CD4-positive, alpha-beta T cell treated with Interleukin-21 for 1 hour (primary cell): Measurements from ENCODE around the gene QSER1.
"Not testable (repeated sequence)": the region's sequence is repeated elsewhere in the genome, so short reads cannot be mapped to it uniquely, and the experiment has no call there.

Source experiments
- DNase-seq: peaks from one replicate; pipeline ENCODE4 v3.0.0-alpha.2; 2020

Gene QSER1

DNA sequence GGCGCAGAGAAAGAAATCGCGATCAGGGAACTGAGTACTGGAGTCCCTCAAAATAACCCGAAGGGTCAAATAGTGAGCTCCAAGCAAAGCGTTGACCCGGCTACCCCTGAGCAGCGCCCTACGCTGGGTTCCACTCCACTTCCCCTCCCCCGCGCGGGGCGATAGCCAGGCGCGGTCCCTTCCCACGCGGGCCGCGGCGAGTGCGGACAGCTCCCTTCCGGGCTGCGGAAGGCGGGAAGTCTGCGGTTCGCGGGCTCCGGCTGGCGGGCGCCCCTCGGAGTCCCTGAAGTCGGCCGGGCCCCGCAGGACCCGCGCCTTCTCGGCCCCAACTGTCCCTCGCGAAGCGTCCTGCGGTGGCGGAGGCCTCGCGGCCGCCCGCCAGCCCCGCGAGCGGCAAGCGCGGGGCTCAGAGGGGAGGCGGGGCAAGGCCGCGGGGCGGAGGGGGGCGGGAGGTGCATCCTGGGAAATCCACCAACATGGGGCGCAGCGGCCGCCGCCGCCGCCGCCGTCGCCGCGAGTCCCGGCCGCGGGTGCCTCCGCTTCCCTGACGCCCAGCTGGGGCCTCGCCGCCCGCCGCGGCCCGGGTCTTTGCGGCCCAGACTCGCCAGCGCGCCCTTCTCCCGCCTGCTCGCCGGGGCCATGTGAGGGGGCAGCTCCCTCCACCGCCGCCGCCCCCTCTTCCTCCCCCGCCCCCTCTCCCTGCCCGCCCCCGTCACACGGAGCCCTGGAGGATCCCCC is at the start of gene QSER1:
Gene QSER1, plus strand, starts transcription at position 457 of the 738 bp plus-strand sequence. CDS start 315 bp downstream, outside the sequence.
- peak; percentile 64 for DNase-seq

DNA sequence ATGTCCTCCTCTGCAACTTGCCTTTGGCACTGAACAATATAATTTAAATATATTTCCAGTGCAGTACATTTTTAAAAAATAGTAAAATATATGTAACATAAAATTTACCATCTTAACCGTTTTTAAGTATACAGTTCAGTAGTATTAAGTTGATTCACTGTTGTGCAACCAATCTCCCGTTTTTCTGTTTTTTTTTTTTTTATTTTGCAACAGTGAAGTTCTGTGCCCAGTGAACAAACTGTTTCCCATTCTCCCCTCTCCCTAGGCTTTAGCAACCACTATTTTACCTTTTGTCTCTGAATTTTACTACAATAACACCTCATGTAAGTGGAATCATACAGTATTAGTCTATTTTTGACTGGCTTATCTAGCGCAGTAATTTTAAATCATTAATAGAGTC is 49.1 kb upstream of the QSER1 start:
- DNase-seq, result no peak

GRCh38 chr11:32847511-32847910 is 45.1 kb upstream of the QSER1 start:
- DNase-seq, result no peak

DNA sequence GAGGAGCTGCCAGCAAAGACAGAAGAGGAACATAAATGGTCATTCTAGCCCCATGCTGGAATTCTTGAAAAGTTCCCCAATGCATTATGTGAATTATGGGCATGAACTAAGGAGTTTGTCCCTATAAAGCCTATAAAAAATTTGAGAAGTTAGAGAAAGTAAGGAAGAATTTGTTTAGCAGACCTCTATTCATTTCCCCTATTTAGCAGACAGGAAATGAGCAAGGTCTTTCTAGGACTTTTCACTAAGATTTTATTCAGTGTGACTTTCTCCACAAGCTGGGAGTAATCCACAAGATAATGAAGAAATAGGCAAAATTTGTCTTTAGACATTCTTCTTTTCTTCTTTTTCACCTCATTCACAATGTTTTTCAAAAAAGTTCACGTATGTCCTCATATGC is 42.9 kb upstream of the QSER1 start:
- DNase-seq, result no peak

- no peak for DNase-seq
Observed at GRCh38 chr11:32851251-32851650, 41.4 kb upstream of the QSER1 start.

DNA sequence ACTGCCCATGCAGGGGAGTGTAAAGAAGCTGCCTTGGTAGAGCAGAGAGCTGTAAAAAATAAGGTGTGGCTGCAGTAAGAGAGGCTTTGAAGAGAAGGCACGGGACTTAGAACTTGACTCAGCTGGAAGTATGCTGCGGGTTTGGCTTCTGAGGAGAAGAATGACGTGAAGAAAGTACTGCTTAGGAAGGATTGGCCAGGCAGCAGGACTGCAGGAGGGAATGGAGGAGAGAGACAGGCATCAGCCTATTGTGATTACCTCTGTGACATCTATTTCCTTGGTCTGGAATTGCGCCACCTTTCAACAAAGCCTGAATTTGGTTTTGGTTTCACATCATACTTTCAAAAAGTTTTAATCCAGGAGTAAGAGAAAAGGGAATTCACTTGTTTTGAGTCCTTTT is 40.4 kb upstream of the QSER1 start:
- DNase-seq, result no peak

DNA sequence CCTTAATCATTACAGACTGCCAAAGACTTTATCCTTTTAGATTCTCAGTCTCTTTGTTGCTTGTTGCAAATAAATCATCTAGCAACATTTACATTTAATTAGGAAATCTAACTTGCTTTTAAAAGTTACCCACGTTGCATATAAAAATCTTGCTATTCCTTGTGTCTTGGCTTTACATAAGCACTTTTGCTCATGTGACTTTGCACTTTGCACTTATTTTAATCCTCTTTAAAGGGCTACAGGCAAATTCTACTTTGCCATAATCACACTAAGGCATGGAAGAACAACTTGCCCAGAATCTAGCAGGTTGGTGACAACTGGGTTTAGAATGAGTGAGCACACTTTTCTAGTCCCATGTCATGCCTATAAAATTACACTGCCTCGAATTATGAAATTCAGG is 37.0 kb upstream of the QSER1 start:
- DNase-seq, result no peak

DNA sequence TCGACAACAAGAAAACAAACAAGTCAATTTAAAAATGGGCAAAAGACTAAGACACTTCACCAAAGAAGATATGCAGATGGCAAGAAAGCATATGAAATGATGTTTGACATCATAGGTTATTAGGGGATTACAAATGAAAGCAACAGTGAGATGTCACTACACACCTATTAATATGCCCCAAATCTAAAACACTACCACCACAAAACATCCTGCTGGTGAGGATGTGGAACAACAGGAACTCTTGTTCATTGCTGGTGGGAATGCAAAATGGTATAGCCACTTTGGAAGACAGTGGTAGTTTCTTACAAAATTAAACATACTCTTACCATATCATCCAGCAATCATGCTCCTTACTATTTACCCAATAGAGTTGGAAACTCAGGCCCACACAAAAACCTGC is 33.9 kb upstream of the QSER1 start:
- DNase-seq, result no peak

DNA sequence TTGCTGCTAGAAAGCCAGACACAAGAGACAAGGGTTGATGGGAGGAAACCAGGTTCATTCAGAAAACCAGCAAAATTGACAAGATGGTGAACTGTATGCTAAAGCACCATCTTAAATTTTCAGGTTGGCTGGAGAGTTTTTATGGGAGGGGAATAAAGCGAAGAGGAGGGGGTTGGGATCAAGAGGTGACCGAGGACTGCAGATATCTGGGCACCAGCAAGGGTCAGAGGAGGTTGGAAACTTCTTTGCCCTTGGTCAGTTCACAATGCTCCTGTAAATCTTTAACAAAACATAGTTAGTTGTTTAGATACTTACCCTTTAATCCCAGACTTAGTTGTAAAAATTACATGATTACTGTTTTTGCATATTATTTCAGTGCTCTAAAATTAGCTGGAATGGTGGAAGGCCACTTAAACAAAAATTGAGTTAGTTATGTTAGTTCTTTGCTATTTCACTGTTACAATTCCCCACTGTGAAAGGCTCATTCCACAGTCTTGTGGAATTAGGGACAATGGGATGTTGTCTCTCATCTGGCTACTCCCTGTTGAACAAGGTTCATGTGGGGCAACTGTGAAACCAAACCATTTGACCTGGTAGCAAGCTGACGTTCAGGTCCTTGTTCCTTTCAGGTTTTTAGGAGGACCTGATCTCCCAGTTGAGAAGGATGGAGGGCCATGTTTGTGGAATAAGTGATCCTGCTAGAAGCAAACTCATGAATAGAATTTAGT is 30.6 kb upstream of the QSER1 start:
- no peak for DNase-seq

DNA sequence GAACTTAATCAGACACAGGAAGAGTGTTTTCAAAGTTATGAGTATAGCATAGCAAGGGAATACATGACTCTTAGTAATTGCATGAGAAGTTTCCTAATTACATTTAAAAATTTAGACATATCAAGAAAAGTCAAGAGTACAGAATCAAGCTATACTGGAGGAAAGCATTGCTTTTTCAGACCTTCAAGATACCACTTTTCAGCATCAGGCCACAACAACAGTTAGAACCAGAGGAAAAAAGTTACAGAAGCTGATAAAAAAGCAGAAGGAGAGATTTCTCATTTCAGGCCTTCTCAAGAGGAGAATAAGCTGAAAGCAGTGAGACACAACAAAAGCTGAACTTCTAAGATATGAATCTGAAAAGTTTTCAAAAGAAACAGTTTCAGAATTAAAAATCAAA is 28.1 kb upstream of the QSER1 start:
- no peak for DNase-seq

- DNase-seq, result not testable (repeated sequence)
Observed at GRCh38 chr11:32868752-32869151, 23.9 kb upstream of the QSER1 start.

DNA sequence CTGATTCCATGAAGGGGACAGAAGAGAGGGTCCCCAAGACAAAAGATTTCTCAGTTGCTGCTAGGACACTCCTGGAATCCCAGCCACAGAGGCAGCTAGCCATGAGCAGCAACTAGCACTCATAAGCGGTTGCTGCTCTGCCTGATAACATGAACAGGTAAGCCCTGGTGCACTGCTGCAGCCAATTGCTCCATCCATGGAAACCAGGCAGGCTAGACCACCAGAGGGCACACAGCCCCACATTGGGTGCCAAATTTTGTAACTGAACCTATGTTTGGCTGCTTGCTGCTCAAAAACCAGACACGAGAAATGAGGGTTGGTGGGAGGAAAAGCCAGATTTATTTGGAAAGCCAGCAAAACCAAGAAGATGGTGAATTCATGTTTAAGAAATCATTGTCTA is 21.9 kb upstream of the QSER1 start:
- peak; percentile 21 for DNase-seq

DNA sequence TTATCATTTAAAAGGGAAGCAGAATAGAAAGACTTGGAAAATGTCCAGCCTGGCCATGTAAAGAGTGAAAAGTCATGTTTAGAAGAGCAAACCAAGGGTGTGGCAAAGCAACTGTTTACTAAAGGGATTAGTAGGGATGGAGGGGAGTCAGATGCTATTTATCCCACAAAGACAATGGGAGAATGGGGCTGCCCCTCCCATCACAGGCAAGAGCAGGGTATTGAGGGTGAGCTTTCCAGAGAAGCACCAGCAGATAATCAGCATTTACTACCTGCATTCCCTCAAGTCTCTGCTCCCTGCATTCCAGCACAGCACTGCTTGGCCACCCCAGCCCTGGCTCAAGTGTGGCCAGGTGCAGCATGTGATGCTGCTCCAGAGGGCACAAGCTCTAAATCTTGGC is 18.5 kb upstream of the QSER1 start:
- DNase-seq, result no peak

DNA sequence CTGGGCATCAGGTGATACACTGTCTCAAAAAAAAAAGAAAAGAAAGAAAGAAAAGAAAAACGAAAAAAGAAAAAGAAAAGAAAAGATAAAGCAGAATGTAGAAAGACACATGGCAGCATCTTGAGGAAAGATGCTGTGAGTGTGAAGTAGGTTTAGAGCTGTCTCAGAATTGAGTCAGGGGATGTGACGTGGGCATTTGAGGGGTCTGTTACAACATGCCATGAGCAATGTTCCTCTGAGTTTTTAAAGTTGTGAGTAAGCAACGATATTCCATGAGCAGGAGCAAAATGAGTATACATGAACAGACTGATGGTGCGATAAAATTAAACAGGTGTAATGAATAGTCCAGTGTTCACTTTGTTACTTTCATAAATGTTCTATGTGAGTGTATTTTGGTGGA is 11.3 kb upstream of the QSER1 start:
- no peak for DNase-seq

DNA sequence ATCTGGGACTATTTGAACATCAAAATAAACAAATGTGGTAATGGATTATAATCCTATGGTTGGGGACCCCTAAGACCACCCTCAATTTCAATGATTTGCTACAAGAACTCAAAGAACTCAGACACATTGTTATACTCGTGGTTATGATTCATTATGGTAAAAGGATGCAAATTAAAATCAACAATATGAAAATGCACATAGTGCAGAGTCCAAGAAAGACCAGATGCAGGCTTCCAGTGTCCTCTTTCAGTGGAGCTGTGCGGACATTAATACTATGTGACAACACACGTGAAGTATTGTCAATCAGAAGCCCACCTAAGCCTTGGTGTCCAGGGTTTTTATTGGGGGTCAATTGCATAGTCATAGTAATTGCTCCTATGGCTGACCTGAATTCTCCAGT is 9.2 kb upstream of the QSER1 start:
- no peak for DNase-seq

- no peak for DNase-seq
Observed at GRCh38 chr11:32884023-32884422, 8.6 kb upstream of the QSER1 start.

GRCh38 chr11:32884770-32885384 is 7.7 kb upstream of the QSER1 start:
- peak; percentile 14 for DNase-seq

GRCh38 chr11:32885556-32885955 is 7.1 kb upstream of the QSER1 start:
- DNase-seq, result no peak

GRCh38 chr11:32886180-32886579 is 6.4 kb upstream of the QSER1 start:
- no peak for DNase-seq

DNA sequence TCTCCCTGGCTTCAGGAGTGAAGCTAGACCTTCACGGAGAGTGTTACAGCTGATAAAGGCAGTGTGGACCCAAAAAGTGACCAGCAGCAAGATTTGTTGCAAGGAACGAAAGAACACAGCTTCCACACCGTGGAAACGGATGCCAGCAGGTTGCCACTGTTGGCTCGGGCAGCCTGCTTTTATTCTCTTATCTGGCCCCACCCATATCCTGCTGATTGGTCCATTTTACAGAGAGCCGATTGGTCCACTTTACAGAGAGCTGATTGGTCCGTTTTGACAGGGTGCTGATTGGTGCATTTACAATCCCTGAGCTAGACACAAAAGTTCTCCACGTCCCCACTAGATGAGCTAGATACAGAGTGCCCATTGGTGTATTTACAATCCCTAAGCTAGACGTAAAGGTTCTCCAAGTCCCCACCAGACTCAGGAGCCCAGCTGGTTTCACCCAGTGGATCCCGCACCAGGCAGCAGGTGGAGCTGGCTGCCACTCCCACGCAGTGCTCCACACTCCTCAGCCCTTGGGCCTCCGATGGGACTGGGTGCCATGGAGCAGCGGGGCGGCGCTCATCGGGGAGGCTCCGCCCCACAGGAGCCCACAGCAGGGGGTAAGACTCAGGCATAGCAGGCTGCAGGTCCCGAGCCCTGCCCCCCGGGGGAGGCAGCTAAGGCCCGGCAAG is 4.8 kb upstream of the QSER1 start:
- not testable (repeated sequence) for DNase-seq

DNA sequence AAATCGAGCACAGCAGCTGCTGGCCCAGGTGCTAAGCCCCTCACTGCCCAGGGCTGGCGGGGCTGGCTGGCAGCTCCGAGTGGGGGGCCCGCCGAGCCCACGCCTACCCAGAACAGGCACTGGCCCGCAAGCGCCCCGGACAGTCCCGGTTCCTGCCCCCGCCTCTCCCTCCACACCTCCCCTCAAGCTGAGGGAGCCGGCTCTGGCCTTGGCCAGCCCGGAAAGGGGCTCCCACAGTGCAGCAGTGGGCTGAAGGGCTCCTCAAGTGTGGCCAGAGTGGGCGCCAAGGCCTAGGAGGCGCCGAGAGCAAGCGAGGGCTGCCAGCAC is 4.3 kb upstream of the QSER1 start:
- DNase-seq, result not testable (repeated sequence)

- no peak for DNase-seq
Observed at GRCh38 chr11:32888805-32889204, 3.8 kb upstream of the QSER1 start.

DNA sequence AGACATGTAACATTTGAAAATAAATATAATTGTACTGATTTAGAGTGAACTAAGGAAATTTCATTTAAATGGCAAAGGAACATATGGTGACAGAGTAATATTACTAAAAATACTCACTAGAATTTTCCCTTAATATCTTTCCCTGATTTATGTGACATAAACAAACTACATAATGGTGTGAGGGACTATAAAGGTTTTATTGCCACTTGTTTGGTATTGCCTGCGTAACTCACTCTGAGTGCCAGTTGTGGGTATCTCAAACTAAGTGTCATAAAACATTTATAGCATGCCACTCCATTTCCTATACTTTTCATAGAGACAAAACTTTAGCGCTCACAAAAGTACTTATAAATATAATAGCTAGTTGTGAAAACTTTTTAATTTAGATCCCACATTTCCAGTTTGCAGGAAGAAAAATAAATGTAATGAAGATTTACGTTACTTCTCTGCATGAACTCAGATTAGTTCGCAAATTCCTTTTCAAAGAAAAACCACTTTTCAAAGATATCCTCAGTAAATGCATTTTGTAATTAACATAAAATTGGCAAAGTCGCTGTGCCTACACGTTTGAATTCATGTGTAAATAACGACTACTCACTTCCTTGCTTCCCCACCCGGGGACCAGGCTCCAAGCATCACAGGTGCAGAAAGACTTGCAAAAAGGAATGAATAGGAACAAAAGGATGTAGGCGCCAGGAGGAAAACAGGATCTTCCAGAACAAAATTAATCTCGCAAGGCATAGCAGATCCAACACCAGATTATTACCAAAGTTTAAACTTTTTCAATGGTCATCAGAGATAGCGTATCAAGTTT is 1.6 kb upstream of the QSER1 start:
- no peak for DNase-seq
